ENCODE measurements around the gene TRMO.
"Not testable (repeated sequence)": the region's sequence is repeated elsewhere in the genome, so short reads cannot be mapped to it uniquely, and the experiment has no call there.

The TRMO gene

GRCh38 chr9:97921959-97922724 lies at the start of gene TRMO:
TRMO (minus strand) TSS chr9:97922500; CDS start chr9:97922493, 7 bp downstream.
- peak; percentile 93 for DNase-seq

GRCh38 chr9:97970165-97970564 lies 47.9 kb upstream of the TRMO start:
- DNase-seq = no peak

DNA sequence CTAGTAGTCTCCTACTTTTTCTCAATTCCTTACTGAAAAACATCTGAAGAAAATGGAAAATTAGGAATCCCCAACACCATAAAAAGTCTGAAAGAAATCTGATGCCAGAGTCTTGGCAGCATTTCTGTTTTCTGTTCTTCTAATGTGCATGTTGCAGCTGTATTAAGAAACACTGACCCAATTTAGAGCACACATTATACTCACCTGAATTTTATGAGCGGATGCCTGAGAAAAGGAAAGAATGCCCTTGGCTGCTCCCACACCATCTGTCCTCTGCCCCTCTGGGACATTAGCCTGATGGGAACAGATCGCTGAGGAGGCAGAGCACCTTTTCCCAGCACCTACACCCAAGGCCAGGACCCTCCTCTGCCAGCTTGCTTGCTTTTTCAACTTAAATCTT lies 46.7 kb upstream of the TRMO start:
- DNase-seq = no peak

- no peak for DNase-seq
Observed at GRCh38 chr9:97966493-97966892, 44.2 kb upstream of the TRMO start.

GRCh38 chr9:97964901-97965300 lies 42.6 kb upstream of the TRMO start:
- DNase-seq = no peak

DNA sequence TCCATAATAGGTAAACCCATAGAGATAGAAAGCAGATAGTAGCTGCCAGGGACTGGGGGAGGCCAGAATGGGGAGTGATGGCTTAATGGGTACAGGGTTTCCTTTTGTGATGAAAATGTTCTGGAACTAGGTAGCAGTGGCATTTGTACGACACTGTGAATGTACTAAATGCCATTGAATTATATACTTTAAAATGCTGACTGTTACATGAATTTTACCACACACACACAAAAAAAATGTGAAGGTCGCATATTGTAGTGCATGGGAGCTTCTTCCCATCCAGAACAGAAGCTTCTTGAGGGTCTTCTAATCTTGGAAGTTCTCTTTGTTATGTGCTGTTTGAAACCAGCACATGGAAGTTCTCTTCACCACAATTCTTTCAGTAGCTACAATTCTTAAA lies 40.9 kb upstream of the TRMO start:
- DNase-seq = no peak

DNA sequence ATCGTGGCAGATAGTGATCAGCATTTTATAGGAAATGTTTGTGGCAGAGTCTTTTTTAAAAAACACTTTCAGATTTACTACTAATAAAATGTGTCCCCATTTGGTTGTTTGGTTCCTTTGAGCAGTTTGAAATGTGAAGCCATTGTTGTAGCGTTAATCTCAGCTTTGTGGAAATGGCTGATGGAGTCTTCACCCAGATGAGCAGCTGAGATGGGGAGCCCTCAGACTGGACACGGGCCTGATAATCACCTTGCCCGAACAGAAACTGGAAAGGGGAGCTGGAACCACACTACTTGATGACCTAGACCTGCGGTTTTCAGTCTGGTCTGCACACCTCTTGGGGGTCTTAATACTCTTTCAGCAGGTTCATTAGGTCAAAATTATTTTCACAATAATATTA lies 40.3 kb upstream of the TRMO start:
- no peak for DNase-seq

DNA sequence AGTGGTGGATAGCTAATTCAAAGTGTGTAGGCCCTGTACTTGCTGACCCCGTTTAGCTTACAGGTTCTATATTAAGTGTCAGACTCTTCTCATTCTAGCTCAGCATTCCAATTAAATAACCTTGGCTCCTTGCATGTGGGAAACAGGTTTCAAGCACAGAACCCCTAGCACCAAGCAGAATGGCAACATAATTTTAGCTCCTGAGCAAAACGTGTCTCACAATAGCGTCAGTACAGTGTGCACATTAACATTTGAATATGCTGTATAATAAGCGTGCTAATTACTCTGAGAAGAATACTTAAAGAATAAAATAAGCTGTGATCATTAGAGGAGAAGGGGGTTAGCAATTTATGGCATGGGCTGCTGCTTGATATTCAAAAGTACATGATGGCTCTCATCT lies 39.8 kb upstream of the TRMO start:
- no peak for DNase-seq

DNA sequence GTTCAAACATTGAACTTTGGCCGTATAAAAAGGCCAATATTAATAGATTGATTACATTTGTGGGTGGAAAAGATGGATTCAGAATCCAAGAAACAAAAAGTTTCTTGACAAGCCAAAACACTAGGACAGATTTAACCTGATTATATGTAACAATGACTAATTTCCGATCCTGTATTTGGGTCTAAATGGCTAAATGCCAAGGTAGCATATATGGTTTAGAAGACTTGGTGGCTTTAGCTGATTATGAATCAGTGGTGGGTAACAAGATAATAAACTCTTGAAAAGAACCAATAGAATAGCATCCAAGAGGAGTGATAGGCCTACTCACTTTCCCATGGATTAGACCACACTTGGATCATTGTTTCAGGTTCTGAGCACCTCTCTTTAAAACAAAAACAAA lies 39.1 kb upstream of the TRMO start:
- DNase-seq = no peak

GRCh38 chr9:97960678-97961328 lies 38.5 kb upstream of the TRMO start:
- DNase-seq = not testable (repeated sequence)

DNA sequence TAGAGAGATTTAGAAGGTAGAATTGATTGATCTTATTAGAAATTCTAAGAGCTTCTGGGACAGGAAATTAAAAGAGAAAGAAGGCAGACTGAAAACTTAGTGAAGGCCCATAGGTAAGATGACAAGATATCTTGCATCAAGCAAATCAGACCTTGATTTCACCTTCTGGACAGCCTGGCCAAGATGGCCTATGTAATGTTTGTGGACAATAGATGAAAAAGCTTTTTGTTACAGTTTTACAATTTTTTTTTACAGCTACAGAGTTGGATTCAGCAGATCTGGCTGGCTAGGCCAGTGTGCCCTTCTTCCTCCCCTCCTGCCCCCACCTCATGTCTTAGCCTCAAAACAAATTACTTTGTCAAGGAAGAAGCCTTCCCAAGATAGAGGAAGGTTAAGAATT lies 37.3 kb upstream of the TRMO start:
- no peak for DNase-seq

- DNase-seq = no peak
Observed at GRCh38 chr9:97958812-97959511, 36.7 kb upstream of the TRMO start.

DNA sequence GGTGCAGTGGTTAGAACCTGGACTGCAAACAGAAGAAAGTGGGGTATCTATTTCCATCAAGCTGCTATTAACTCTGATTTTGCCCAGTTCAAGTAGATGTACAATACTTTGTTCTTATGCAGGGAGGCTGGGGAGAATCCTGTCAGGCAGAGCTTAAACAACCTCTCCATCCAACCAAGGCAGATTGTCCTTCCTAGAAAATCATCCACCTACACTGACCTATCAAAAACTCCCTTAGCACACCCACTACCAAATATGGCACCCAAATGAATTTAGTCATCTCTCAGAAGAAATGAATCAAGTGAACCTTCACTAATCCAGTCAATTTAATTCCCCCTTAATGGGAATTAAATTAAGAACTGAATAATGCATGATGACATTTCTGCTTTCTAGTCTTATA lies 34.0 kb upstream of the TRMO start:
- no peak for DNase-seq

- peak; percentile 64 for DNase-seq
Observed at GRCh38 chr9:97954550-97954989, 32.3 kb upstream of the TRMO start.

- DNase-seq = not testable (repeated sequence)
Observed at GRCh38 chr9:97950873-97951272, 28.6 kb upstream of the TRMO start.

GRCh38 chr9:97947094-97947493 lies 24.8 kb upstream of the TRMO start:
- DNase-seq = not testable (repeated sequence)

DNA sequence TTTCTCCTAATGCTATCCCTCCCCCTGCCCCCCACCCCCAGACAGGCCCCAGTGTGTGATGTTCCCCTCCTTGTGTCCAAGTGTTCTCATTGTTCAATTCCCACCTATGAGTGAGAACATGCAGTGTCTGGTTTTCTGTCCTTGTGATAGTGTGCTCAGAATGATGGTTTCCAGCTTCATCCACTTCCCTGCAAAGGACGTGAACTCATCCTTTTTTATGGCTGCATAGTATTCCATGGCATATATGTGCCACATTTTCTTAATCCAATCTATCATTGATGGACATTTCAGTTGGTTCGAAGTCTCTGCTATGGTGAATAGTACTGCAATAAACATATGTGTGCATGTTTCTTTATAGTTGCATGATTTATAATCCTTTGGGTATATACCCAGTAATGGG lies 23.2 kb upstream of the TRMO start:
- not testable (repeated sequence) for DNase-seq

GRCh38 chr9:97944612-97945011 lies 22.3 kb upstream of the TRMO start:
- no peak for DNase-seq

- no peak for DNase-seq
Observed at GRCh38 chr9:97943308-97943855, 21.1 kb upstream of the TRMO start.

DNA sequence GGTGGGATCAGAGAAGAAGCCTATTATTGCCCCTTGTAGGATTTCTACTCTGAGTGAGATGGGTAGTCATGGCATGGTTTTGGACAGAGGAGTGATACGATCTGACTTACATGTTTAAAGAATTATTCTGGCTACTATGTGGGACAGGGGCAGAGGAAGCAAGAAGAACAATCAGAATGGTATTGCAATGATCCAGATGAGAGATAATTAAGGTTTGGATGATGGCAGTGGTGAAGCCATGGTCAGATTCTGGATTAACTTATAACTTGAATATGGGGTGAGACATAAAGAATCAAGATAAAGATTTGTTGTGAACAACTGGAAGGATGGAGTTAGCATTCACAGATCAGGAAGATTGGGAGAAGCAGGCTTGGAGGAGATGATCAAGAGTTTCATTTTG lies 19.0 kb upstream of the TRMO start:
- DNase-seq = no peak

DNA sequence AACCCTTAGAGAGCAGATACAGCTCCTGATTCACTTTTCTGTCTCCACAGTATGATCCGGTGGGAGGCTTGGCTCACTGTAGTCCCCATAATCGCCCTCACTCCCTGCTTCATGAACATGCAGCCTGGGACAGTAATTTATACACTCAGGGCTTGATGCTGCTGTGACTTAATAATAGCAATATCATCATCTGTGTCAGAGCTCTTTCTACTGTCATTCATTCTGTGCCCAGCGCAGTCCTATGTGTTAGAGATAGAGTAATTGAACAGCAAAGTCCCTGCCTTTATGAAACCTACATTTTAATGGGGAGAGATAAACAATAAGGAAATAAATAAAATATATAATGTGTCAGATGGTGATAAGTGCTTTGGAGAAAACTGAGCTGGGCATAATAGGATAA lies 18.4 kb upstream of the TRMO start:
- DNase-seq = no peak

DNA sequence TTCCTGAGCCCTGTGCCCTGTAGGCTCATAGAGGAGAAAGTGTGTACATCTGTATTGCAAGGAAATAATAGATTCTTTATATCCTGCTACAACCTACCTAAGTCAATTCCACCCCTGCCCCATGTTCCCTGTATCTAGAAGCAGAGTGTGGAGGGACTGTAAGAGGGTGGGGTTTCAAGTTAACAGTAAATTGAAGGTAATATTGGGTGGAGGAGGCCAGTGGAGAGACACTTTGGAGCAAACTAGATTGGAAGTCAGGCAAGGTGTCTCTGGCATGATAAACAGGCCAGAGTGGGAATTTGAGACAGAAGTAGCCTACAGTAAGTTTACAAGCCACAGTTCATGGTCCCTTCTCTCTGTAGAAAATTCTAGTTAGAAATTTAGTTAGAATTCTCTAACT lies 17.9 kb upstream of the TRMO start:
- DNase-seq = no peak

GRCh38 chr9:97938081-97938644 lies 15.9 kb upstream of the TRMO start, which contains the start of gene HEMGN:
HEMGN (minus strand) TSS chr9:97938172; CDS start chr9:97938136, 36 bp downstream.
- DNase-seq = no peak

All from NCI-H1105 treated with DMSO at 0.1 percent for 48 hours (cell line).